KMS-11 (cell line): Measurements from ENCODE around the gene GTF3A.

Experiments used
- H2AFZ ChIP-seq: fragments of 200-600 bp; sonication (generic); 2 replicates; pipeline ENCODE4 v1.6.1; 2016; ENCODE audit warnings: antibody characterized with exemption, mixed run types, low read depth
- H3K27ac ChIP-seq: fragments of 200-600 bp; sonication (generic); 2 replicates; pipeline ENCODE4 v1.6.1; 2016; ENCODE audit warnings: mild to moderate bottlenecking, mixed run types
- H3K27me3 ChIP-seq: fragments of 200-600 bp; sonication (generic); 2 replicates; pipeline ENCODE4 v1.6.1; 2017; ENCODE audit warnings: mild to moderate bottlenecking, low read depth, mixed run types, moderate library complexity; ENCODE audit not compliant: insufficient read depth
- H3K36me3 ChIP-seq: fragments of 200-600 bp; sonication (generic); 2 replicates; pipeline ENCODE4 v1.6.1; 2017; ENCODE audit warnings: mild to moderate bottlenecking, mixed run types; ENCODE audit not compliant: insufficient read depth
- H3K4me1 ChIP-seq: fragments of 200-600 bp; sonication (generic); 2 replicates; pipeline ENCODE4 v1.6.1; 2016; ENCODE audit warnings: mild to moderate bottlenecking, low read depth, mixed run types; ENCODE audit not compliant: poor library complexity, severe bottlenecking
- H3K4me2 ChIP-seq: fragments of 200-600 bp; sonication (generic); 2 replicates; pipeline ENCODE4 v1.7.0; 2016; ENCODE audit warnings: mild to moderate bottlenecking, mixed run types
- H3K4me3 ChIP-seq: fragments of 200-600 bp; sonication (generic); IDR thresholded peaks from 2 replicates; pipeline ENCODE4 v1.6.1; 2017; ENCODE audit warnings: low read depth, low read length, mixed read lengths; ENCODE audit not compliant: insufficient read depth
- H3K79me2 ChIP-seq: fragments of 200-600 bp; sonication (generic); 2 replicates; pipeline ENCODE4 v1.6.1; 2016; ENCODE audit warnings: low read depth, mixed run types; ENCODE audit not compliant: insufficient read depth
- H3K9ac ChIP-seq: fragments of 200-600 bp; sonication (generic); 2 replicates; pipeline ENCODE4 v1.6.1; 2016; ENCODE audit warnings: mild to moderate bottlenecking, mixed run types
- H4K20me1 ChIP-seq: fragments of 200-600 bp; sonication (generic); 2 replicates; pipeline ENCODE4 v1.6.1; 2016; ENCODE audit warnings: mild to moderate bottlenecking, mixed run types; ENCODE audit not compliant: insufficient read depth
- TF ChIP-seq, protein P1 (sequence below): fragments of 200-600 bp; sonication (generic); conservative IDR thresholded peaks from 2 replicates; pipeline ENCODE4 v1.6.1; 2017; ENCODE audit warnings: low read depth, mild to moderate bottlenecking, antibody characterized with exemption, low read length, moderate library complexity, mixed read lengths

GTF3A gene

DNA sequence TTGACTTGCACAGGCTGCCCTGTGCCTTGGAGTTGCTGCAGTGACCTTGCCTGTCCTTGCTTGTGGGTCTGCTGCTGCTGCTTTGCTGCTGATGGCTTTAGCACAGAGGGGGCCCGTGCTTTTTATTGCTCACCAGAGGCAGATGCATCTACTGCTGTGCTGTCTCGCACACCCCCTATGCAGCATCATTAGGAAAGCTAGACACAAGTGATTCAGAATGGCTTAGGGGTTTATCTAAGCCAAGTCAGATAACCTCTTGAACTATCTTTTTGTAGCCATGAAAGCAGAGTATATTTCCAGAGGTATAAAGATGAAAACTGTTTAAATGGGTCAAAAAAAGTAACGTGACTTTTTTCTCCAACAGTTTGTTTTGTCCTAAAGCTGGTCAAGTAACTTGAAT lies 7.8 kb downstream of the GTF3A start:
- Histone ChIP-seq H3K79me2 (peaks cover 10% of the 10 kb centered on the region), H3K27ac (no peak overlapping the region), H3K4me3 (no peak overlapping the region), H2AFZ (no peak overlapping the region), H3K9ac (no peak overlapping the region), H3K4me1 (no peaks in the 10 kb centered on the region), H3K27me3 (no peaks in the 10 kb centered on the region), H4K20me1 (no peaks in the 10 kb centered on the region), H3K4me2 (no peak overlapping the region), H3K36me3 (peaks cover 3% of the 10 kb centered on the region; the same call in 1 of the 2 replicates)
- TF ChIP-seq, protein P1, sequence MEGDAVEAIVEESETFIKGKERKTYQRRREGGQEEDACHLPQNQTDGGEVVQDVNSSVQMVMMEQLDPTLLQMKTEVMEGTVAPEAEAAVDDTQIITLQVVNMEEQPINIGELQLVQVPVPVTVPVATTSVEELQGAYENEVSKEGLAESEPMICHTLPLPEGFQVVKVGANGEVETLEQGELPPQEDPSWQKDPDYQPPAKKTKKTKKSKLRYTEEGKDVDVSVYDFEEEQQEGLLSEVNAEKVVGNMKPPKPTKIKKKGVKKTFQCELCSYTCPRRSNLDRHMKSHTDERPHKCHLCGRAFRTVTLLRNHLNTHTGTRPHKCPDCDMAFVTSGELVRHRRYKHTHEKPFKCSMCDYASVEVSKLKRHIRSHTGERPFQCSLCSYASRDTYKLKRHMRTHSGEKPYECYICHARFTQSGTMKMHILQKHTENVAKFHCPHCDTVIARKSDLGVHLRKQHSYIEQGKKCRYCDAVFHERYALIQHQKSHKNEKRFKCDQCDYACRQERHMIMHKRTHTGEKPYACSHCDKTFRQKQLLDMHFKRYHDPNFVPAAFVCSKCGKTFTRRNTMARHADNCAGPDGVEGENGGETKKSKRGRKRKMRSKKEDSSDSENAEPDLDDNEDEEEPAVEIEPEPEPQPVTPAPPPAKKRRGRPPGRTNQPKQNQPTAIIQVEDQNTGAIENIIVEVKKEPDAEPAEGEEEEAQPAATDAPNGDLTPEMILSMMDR = no peak

DNA sequence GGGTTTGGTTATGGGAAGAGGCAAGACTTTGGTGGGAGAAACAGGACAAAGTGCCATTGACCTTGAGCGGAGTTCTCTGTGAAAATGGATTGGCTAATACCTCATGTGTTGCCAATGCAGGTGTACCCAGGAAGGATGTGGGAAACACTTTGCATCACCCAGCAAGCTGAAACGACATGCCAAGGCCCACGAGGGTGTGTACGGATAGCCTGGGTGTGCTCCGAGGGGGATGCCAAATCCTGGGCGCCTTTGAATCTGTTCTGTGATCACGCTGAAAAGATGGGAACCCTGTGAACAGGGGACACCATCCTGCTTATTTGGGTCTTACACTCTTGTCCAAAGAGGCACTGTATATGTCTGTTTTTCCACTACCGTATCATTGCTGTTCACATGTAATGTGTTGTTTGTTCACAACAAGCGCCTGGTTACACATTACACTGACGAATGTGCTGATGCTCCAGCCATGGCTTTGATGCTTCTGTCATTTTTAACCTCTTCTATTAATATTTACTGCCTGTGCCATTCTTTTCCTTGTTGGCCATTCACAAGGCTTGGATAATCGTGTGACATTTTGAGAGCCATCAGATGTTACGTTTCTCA lies 8.3 kb downstream of the GTF3A start:
- peaks cover 3% of the 10 kb centered on the region; the same call in 1 of the 2 replicates for H3K36me3 ChIP-seq
- H3K4me1 ChIP-seq = no peaks in the 10 kb centered on the region
- H4K20me1 ChIP-seq = no peaks in the 10 kb centered on the region
- H3K27me3 ChIP-seq = no peaks in the 10 kb centered on the region
- no peak overlapping the region for H3K4me2 ChIP-seq
- H3K27ac ChIP-seq = no peak overlapping the region
- H2AFZ ChIP-seq = no peak overlapping the region
- H3K4me3 ChIP-seq = no peak overlapping the region
- H3K79me2 ChIP-seq = peaks cover 5% of the 10 kb centered on the region
- TF ChIP-seq, protein P1 = no peak
- H3K9ac ChIP-seq = no peak overlapping the region

DNA sequence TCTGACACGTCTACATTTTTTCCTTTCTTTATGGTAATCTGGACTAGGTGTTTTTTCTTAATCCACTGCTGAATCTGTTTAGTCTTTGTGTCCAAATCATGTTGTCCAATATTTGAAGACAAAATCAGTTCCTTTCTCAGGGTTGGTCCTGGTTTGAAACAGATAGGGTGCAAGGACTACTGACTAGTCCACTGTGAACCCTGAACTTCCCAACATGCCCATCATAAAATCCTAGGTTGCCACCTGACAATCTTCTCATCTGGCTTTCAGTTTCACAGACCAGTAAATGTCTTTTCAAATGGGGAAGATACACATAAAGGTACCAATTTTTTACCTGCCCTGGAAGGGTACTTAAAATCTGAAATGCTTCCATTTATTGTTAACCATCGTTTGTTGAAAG lies 12.7 kb downstream of the GTF3A start:
- Histone ChIP-seq H3K4me2 (no peak overlapping the region), H3K27me3 (no peaks in the 10 kb centered on the region), H3K36me3 (0 out of 2 replicates have a peak, but pooled peaks cover 3% of the 10 kb centered on the region), H4K20me1 (no peaks in the 10 kb centered on the region), H3K27ac (no peak overlapping the region), H3K4me1 (no peaks in the 10 kb centered on the region), H3K4me3 (no peak overlapping the region), H3K9ac (no peak overlapping the region), H3K79me2 (no peaks in the 10 kb centered on the region), H2AFZ (no peak overlapping the region)
- TF ChIP-seq, protein P1 = no peak

DNA sequence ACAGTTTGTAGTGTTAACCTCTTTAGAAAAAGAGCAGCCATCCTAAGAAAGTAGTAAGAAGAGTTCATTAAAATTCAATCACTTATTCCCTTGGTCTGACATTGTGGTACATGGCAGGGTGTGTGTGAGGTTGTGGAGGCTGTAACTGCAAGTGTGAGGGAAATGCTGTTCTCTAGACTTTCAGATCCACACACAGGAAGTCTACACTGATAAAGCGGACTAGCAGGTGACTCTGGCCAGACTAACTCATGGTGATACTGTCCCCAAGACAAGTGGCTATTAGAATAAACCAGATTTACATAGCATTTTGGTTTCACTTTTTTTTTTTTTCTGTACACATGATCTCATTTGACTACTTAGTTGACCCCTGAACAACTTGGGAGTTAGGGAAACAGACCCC lies 16.0 kb downstream of the GTF3A start:
- Histone ChIP-seq H3K9ac (no peak overlapping the region), H2AFZ (no peak overlapping the region), H3K27ac (no peak overlapping the region), H3K36me3 (0 out of 2 replicates have a peak, but pooled peaks cover 3% of the 10 kb centered on the region), H3K79me2 (no peaks in the 10 kb centered on the region), H3K4me3 (no peak overlapping the region), H3K4me1 (no peaks in the 10 kb centered on the region), H3K4me2 (no peak overlapping the region), H3K27me3 (no peaks in the 10 kb centered on the region), H4K20me1 (no peaks in the 10 kb centered on the region)
- TF ChIP-seq, protein P1 = no peak
